ENCODE measurements around the gene FBP2.
"Not testable (repeated sequence)": the region's sequence is repeated elsewhere in the genome, so short reads cannot be mapped to it uniquely, and the experiment has no call there.

- TF ChIP-seq CTCF, POLR2A, EP300 (IDR thresholded peaks at IDR 0.05): not testable (repeated sequence)
Measured at GRCh38 chr9:94564279-94564678, 29.3 kb downstream of the FBP2 start.
